Testis (tissue), 3 donors: Measurements from ENCODE around the gene B4GALT1. TPM values are rescaled to one million over a fixed set of nuclear protein-coding genes. Genes with fewer than 3 reads are reported as not detected.

Experiments
- DNase-seq: peaks from one replicate; pipeline ENCODE4 v3.0.0-alpha.2; 2019
- H3K27ac ChIP-seq, 2 donors: fragments of 200-600 bp; sonication (generic); one replicate each; pipeline ENCODE4 v1.5.1; 2019
- H3K27me3 ChIP-seq: fragments of 200-600 bp; sonication (generic); one replicate; pipeline ENCODE4 v1.5.1; 2019
- H3K36me3 ChIP-seq: fragments of 200-600 bp; sonication (generic); one replicate; pipeline ENCODE4 v1.5.1; 2017; ENCODE audit warnings: low read depth; ENCODE audit errors: missing control alignments
- H3K4me1 ChIP-seq: fragments of 200-600 bp; sonication (generic); one replicate; pipeline ENCODE4 v1.5.1; 2019
- H3K4me3 ChIP-seq, 2 donors: fragments of 200-600 bp; sonication (generic); one replicate each; pipeline ENCODE4 v1.5.1; 2017 to 2019
- H3K9me3 ChIP-seq: fragments of 200-600 bp; sonication (generic); one replicate; pipeline ENCODE4 v1.5.1; 2017
- POLR2A ChIP-seq: fragments of 450-650 bp; IDR thresholded peaks from one replicate; pipeline ENCODE4 v1.6.1; 2017; ENCODE audit warnings: antibody characterized with exemption, mild to moderate bottlenecking, moderate library complexity
- WGBS, 2 donors: methylation state at CpG; one replicate each; pipeline ENCODE4 v1.1.5; 2018; 5-methylcytosine and 5-hydroxymethylcytosine counted together
- intact Hi-C: fragments of 100-400 bp; cut with DNase I; formaldehyde crosslinking; loops from one replicate; pipeline ENCODE4 v1.15.1; 2023; ENCODE audit warnings: low total_unique reads
- polyA plus RNA-seq: library from polyadenylated mRNA; stranded (reverse); fragments of 350-450 nt; fragmentation: Illumina TruSeq; extraction: RNeasy Lipid Tissue Mini Kit (QIAGEN cat#74804); gene quantifications from one replicate; pipeline ENCODE4 v1.2.3, GENCODE V29; 2014; ENCODE audit warnings: low read depth, low replicate concordance; ENCODE audit not compliant: insufficient read depth
- small RNA-seq, 2 donors: library from RNA; depleted of rRNA; stranded (forward); fragments of <200 nt; gene quantifications; one replicate each; pipeline ENCODE3, GENCODE V24; 2016
- total RNA-seq, 2 donors: library from RNA; depleted of rRNA; stranded (reverse); fragments of >200 nt; gene quantifications; one replicate each; pipeline ENCODE4 v1.2.3, GENCODE V29; 2016
- TF ChIP-seq, protein P1 (sequence below), 3 experiments: fragments of 450-650 bp in 2 of 3; fragments of 200-600 bp in 1 of 3; sonication (generic) in 1 of 3; IDR thresholded peaks; one replicate each; pipeline ENCODE4 v1.5.1; 2016 to 2019; ENCODE audit warnings: antibody characterized with exemption in 3 of 3, mild to moderate bottlenecking in 2 of 3, moderate library complexity in 1 of 3

B4GALT1 gene
- total and polyA plus RNA-seq, 3 donors from 2014 or later, result 112 to 212 (median 192) TPM

DNA sequence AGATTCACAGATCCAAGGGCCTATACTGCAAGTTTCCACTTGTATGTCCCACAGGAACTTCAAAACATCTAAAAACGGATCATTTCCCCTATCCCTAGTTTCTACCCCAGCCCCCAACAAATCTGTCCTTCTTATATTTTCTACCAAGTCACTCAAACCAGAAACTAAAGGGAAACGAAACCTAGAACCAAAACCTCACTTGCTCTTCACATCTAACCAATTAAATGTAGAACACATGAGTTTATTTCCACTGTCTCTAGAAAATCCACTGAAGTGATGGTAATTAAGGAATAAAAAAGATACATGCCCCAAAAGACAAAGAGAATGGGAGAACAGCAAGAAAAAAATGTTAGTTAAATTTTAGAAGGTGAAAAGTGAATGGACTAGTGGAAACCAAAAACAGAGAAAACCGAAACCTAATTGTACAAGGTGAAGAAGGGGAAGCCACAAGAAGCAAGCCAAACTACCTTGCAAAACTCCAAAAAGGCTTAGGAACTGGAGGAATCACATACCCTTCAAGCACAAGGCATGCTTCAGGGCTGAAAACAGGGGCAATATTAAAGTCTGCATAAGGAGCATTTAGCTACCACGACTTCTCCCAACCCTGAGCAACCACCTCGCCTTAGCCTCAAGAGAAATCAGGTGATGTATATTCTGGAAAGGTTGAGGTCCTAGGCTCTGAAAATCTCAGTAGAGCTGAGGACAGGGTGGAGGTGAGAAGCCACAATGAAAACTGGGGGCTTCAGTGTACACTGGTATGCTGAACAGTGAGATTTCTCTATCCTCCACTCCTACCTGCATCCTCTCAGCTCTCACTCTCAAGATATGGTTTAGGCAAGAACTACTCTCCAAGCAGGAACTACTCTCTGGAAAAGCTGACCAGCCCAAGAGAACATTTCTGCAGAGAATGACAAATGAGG, 101.7 kb downstream of the B4GALT1 start:
- intact Hi-C loops, result no loop called here
- Histone ChIP-seq H3K4me3 (no peak overlapping the region), H3K27me3 (no peaks in the 10 kb centered on the region), H3K4me1 (peaks cover 5% of the 10 kb centered on the region), H3K36me3 (no peaks in the 10 kb centered on the region), H3K27ac (no peak overlapping the region), H3K9me3 (no peaks in the 10 kb centered on the region)
- TF ChIP-seq, protein P1, sequence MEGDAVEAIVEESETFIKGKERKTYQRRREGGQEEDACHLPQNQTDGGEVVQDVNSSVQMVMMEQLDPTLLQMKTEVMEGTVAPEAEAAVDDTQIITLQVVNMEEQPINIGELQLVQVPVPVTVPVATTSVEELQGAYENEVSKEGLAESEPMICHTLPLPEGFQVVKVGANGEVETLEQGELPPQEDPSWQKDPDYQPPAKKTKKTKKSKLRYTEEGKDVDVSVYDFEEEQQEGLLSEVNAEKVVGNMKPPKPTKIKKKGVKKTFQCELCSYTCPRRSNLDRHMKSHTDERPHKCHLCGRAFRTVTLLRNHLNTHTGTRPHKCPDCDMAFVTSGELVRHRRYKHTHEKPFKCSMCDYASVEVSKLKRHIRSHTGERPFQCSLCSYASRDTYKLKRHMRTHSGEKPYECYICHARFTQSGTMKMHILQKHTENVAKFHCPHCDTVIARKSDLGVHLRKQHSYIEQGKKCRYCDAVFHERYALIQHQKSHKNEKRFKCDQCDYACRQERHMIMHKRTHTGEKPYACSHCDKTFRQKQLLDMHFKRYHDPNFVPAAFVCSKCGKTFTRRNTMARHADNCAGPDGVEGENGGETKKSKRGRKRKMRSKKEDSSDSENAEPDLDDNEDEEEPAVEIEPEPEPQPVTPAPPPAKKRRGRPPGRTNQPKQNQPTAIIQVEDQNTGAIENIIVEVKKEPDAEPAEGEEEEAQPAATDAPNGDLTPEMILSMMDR (IDR thresholded peaks at IDR 0.05), result no peak
- TF ChIP-seq POLR2A, result no peak
- WGBS, 2 donors, result 79 to 91% methylated on average over 5 of the region's 5 CpGs
- no peak for DNase-seq

Small RNAs within 50 kb of the gene (small RNA-seq; reads per million reads assigned to genes)
- gene RNU4ATAC15P, result 0 reads per million in 2 donors

Other genes with a start within 250 kb of the B4GALT1 start
- 10 to 100 TPM; 35.4 to 38.5 TPM for gene APTX, start 165.7 kb downstream of the B4GALT1 start, total RNA-seq
- 57.8 TPM for gene APTX, start 165.7 kb downstream of the B4GALT1 start, polyA plus RNA-seq
- gene DNAJA1, start 142.1 kb downstream of the B4GALT1 start, total RNA-seq, result 100 to 1,000 TPM; 146 to 149 TPM
- 256 TPM for gene DNAJA1, start 142.1 kb downstream of the B4GALT1 start, polyA plus RNA-seq
- 10 to 100 TPM; 16.2 to 16.3 TPM for gene SMU1, start 90.7 kb downstream of the B4GALT1 start, total RNA-seq
- 17.1 TPM for gene SMU1, start 90.7 kb downstream of the B4GALT1 start, polyA plus RNA-seq
- not detected for gene SPINK4, start 72.8 kb upstream of the B4GALT1 start, total RNA-seq
- gene SPINK4, start 72.8 kb upstream of the B4GALT1 start, polyA plus RNA-seq, result not detected
- 100 to 1,000 TPM in 1 of 2 donors, 10 to 100 TPM in 1; 96.6 to 147 TPM for gene BAG1, start 97.4 kb upstream of the B4GALT1 start, total RNA-seq
- 203 TPM for gene BAG1, start 97.4 kb upstream of the B4GALT1 start, polyA plus RNA-seq
- gene CHMP5, start 97.7 kb upstream of the B4GALT1 start, total RNA-seq, result 10 to 100 TPM; 53.2 to 57.0 TPM
- 84.1 TPM for gene CHMP5, start 97.7 kb upstream of the B4GALT1 start, polyA plus RNA-seq
- 10 to 100 TPM; 46.7 to 48.6 TPM for gene NFX1, start 123.2 kb upstream of the B4GALT1 start, total RNA-seq
- gene NFX1, start 123.2 kb upstream of the B4GALT1 start, polyA plus RNA-seq, result 30.0 TPM
- 10 to 100 TPM; 19.1 to 37.6 TPM for gene AQP7, start 235.2 kb upstream of the B4GALT1 start, total RNA-seq
- 55.6 TPM for gene AQP7, start 235.2 kb upstream of the B4GALT1 start, polyA plus RNA-seq